Activated T-cell treated with anti-CD3 and anti-CD28 coated beads for 1 hour (primary cell): ENCODE measurements around the gene USP7.

Experiments
- DNase-seq: peaks from one replicate; pipeline ENCODE4 v3.0.0-alpha.2; 2020; ENCODE audit warnings: low read depth

The USP7 gene

DNA sequence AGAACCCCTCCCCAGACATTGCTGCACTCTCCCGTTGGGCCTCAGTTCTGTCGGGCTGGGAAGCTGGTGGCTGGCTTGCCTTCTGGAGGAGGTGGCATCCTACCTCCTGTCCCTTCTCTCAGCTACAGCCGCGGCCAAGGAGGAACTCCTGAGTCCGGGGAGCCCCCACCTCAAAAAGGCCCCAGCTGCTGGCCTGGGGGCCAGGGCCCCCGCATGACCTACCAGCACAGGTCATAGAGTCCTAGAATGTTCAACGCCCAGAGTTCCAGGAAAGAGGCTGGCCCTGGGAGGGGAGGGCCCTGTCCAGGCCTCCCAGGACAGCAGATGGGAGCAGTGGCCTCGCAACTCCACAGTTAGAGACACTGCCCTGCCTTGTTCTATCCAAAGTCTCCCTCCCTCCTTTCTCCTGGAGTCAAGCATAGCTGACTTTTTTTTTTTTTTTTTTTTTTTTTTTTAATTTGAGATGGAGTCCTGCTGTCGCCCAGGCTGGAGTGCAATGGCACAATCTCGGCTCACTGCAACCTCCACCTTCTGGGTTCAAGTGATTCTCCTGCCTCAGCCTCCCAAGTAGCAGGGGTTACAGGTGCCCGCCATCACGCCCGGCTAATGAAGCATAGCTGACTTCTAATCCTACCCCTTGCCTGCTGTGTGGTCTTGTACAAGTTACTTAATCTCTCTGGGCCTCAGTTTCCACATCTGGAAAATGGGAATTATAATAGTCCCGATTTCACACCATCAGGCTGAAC, 102.0 kb downstream of the USP7 start:
- DNase-seq: no peak

DNA sequence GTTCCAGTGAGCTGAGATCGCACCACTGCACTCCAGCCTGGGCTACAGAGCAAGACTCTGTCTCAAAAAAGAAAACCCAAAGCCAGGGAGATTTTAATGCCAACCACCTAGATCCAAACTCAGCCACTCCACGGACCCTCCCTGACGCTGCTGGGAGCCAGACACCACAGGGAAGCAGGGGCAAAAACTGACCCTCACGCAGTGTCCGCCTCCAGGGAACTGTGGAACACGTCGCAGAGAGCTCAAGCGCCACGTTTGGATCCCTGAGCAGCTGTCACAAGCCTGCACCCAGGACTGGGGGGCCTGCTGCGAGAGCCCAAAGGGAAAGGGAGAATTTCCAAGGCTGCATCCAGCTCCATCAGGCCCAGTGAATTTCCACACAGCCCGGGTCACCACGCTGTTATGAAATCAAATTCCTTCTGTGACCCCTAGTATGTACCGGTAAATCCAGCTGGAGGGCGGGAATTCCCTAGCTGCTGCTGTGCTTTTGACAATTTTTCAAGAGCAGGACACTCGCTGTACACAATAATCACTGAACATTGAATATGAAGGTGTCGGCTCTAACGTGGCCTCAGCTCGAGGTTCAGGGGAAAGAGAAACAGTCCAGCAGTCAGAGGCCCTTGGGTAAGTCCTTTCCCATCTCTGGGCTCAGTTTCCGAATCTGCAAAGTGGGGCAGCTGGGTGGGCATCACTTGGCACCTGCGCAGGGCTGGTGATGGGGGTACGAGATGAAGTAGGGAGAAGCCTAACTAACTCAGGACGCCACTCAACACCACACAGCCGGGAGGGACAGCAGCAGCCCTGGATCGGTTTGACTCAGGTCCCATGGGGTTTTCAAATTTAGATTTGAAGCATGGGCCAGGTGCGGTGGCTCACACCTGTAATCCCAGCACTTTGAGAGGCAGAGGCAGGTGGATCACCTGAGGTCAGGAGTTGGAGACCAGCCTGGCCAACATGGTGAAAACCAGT, 103.5 kb downstream of the USP7 start:
- no peak for DNase-seq

DNA sequence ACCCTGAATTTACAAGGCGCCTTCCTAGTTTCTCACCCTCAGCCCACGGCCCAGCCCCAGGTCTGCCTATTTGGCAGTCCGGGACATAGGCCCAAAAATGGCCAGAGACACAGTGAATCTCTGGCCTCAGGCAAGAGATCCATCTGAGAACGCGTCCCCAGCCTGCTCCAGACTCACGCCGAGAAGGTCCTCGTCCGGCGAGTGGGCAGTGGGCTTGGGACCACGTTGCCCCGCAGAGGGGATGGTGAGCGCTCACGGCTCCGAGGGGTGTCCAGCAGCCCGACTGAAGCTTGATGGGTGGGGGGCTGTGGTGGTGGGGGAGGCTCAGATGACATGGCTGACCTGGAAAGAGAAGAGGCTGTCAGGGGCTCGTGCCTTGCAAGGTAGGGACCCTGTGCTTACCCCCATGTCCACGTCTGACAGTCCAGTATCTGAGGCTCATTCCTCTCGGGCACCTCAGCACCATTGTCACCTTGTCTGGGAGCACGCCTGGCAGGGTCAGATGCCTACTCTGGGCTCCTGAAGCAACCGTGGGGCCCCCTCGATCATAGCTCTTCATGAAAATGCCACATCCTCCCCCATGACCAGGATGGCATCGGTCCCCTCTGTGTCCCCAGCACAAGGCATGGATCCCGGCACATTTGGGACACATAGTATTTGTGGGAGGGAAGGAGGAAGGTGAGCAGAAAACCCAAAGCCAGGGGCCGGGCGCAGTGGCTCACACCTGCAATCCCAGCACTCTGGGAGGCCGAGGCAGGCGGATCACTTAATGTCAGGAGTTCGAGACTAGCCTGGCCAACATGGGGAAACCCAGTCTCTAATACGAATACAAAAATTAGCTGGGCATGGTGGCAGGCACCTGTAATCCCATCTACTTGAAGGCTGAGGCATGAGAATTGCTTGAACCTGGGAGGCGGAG, 104.5 kb downstream of the USP7 start:
- DNase-seq: no peak

DNA sequence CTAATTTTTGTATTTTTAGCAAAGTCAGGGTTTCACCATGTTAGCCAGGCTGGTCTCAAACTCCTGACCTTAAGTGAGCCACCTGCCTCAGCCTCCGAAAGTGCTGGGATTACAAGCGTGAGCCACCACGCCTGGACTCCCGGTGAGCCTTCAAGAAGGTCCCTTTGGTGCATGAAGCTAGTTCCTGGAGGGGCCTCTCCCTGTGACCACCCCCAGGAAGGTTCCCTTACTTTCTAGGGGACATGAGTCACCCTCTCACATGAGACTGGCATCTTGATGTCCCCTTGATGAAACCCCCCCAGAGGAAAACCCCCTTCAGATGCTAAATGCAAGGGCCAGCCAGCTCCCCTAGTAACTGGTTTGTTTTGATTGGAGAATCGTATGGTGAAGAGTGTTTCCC, 107.7 kb downstream of the USP7 start:
- no peak for DNase-seq

DNA sequence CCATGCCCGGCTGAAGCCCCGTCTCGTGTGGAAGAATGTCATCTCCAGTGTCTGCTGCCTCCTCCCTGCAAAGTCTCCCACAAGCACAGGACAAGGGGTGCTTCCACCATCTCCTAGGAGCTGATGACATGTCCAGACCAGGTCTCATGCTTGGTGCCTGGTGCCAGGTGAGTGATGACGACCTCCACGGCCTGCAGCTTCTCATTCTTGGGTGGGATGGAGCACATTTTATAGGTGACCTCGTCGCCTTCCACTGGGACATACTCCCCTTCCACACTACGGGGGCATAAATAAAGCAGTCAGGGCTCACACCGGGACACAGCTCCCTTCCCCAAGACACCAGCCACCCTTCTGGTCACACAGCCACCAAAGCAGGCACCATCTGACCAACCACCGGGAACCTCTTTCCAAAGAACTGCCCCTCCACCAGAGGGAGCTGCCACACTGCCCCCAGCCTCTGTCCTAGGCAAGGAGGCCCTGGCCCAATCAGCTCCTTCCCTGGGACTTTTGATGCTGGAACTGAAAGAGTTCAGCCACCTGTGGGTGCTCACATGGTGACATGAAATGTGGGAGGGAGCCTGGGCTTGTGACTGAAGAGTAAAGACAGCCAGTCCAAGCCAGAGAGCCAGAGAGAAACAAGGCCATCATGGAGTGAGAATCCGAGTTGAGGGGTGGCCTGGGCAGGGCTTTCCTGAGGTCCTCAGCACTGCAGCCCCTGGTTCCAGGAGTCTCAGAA, 108.5 kb downstream of the USP7 start:
- no peak for DNase-seq

DNA sequence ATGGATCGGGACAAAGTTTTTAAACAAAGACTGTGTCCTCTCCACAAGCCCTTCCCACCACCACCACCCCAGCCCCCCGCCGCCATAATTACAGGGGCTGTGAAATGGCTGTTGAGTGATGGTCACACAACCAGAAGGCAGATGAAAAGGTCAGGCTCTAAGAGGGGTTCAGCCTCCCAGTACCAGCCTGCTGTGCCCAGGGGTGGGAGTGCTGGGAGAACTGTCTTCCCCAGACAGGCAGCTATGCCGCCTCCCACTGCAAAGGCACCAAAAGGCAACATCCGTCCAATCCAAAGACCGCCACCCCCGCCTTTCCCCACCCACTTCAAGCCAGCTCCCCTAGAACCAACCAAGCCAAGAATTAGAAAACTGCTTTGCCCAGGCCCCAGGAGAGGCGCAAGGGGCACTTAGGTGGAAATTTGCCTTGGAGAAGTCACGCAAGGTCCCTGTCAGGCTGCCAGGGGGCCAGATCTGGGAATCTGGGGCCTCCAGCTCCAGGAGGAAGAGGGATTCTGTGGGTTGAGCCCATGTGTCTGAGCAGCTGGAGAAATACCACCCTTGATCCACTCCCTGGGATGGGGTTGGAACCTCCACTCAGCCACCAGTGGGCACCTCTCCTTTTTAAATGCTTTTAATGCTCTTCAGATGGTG, 109.3 kb downstream of the USP7 start:
- no peak for DNase-seq

DNA sequence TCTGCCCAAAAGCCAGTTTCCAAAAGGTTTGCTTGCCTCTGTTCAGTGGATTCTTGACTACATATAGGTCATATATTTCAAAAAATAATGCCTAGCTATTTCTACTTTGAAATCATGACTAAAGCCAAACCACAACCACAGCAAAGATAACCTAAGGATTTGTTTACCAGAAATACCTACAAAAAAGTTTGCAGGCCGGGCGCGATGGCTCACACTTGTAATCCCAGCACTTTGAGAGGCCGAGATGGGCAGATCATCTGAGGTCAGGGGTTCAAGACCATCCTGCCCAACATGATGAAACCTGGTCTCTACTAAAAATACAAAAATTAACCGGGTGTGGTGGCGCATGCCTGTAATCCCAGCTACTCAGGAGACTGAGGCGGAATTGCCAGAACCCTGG, 110.1 kb downstream of the USP7 start:
- no peak for DNase-seq

DNA sequence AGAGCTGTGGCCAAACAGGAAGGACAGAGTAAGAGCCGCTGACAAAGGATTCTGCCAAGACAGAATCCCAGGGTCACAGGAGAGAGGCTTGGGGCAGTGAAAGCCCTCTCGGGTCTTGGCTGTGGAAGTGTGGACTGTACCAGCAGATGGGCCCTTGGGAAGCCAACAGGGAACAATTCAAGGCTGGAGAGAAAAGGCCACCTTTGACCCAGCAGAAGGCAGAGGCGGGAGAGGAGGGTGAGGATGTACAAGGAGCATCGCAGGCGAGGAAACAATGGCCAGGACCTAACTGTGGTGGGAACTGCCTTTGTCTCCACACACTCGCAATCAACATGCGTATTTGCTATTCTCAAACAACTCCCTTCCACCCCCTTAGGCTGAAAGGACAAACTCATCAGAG, 110.6 kb downstream of the USP7 start:
- no peak for DNase-seq

DNA sequence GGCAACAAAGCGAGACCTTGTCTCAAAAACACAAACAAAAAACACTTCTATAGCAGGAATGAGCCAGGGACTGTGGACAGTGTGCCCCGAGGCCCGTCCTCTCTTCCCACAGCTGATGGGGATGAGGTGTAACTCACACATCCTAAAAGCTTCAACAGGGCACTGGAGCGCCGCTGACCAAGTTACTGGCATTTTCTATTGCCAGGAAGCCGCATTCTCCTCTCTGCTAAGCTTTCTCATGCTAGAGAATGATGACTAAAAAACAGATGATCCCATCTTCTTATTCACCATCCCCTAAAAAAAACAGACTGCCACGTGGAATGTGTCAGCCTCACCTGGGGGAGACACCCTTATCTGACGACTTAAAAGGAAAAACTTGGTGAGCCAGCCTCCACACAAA, 111.2 kb downstream of the USP7 start:
- no peak for DNase-seq

DNA sequence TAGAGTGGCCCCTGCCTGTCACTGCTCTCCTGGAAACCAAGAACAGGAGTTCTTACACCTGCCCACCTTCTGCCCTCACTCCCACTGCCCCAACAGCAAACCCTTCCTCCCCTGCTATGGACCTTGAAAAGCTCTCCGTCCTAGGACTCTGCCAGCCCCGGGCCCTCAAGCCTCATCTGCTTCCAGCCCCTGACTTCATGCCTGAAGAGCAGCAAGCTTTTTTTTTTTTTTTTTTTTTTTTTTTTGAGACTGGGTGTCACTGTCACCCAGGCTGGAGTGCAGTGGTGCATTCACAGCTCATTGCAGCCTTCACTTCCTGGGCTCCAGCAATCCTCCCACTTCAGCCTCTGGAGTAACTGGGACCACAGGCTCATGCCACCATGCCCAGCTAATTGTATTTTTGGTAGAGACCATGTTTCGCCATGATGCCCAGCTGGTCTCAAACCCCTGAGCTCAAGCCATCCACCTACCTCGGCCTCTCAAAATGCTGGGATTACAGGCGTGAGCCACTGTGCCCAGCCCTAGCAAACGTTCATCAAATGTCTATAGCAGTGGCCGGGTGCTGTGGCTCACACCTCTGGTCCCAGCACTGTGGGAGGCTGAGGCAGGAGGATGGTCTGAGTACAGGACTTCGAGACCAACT, 111.8 kb downstream of the USP7 start:
- DNase-seq: no peak

DNA sequence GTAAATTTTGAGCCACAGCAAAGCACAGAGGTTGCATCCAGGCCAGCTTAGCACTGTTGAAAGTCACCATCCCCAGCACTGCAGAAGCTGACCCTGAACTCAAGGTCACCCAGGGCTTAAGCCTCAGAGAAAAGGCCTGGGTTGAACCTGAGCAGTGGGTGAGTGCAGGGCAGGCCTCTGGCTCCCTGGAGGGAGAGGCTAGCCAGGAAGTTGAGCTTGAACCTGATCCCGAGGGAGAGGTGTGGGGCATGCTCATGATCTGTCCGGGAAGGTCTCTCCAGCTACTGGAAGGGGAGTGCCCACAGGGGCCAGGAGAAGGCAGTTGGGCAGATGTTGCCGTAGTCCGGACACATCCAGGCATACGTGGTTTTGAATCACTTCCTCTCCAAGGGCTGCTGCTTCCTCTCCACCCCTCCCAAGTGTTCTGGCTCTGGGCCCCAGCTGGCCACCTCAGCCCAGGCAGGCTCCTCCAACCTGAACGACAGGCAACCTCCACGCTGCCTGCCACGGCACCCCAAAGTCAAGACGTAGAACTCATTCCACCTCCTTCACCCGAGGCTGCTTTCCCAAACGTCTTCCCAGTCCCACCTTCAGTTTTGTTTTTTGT, 113.3 kb downstream of the USP7 start:
- DNase-seq: no peak

DNA sequence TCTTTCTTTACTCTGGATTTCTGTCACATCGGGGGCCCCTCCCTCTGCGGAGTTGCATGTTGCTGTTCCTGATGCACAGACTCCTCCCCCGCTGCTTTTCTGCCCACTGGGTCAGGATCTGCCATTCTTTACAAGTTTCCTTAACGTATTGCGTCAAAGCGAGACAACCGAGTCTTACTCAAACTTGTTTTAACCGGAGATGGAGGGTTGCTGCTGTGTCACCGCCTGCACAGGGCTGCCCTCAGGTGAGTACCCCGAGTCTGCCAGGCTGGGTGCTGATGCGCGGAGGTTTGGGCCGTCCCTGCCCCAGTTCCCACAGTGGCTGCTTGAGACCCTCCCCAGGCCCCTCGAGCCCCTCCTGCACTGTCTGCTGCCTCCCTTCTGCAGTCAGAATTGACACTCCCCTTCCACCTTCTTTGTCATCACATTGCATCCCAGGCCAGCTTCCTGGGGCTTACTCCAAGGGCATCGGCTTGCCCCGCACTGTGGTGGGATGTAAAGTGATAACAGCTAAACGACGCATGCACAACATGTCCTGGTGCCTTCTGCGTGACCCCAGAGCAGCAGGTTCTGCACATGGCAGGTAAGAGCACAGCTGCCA, 114.2 kb downstream of the USP7 start:
- no peak for DNase-seq

DNA sequence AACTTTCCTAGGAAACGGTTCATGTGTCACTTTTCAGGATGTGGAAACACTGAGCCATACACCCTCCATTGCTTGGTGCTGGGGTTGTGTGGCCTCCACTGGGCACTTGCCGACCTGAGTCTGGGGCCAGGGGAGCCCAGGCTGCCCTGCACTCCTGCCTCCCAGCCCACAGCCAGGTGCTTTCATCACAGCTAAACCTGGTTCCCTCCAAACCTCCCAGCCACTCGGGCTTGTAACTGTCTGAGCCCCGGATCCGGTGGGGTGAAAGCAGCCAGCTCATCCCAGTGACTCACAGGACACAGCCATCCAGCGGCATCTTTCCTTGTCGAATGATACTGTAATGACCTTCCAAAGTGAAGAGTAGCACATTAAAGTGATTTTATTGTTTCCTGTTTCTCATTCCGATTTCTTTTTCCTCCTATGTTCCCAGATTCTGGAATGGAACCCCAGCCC, 114.7 kb downstream of the USP7 start:
- no peak for DNase-seq

DNA sequence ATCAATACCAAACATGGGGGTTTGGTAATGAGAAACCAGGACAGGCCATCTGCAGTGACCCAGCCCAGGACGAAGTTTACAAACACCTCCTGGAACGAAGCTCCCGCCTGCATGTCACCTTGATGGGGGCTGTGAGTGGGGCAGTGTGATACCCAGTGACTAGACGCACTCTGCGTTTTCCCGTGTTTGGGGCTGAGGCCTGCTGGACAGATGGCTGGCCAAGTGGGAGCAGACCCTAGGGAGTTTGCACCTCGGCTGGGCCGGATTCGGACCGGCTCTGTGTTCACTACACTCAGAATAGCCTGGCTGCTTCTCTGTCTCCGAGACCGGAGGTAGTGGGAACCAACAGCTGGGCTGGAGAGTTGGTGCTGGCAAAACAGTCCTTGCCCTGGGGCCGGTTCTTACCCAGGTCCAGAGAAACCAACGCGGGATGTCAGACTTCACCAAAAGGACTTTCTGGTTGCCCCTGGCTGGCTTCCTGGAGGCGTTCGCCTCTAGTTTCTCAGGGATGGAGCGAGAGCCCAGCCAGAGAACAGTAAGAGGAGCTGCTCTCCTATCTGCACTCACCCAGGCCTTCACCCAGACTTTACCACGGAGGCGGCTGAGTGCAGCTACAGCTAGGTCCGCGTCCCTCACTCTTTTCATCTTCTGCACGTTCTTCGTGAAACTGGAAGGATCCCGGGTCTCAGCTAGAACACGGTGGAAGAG, 115.3 kb downstream of the USP7 start:
- no peak for DNase-seq

DNA sequence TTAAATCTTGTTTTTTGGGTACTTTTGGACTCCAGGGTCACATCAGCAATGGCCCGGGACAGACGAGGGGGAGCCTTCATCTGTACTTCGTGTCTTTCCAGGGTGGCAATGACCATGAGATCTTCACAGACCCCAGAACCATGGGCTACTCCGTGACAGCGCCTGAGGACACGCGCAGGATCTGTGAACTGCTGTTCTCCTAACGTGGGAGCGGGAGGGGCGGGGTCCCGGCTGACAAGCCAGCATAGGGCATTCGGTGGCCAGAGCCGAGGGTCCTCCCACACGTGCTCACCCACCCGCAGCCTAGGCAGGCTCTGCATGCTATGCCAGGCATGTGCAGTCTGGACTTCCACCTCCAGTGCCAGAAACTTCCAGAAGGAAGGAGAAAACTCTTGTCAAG, 116.1 kb downstream of the USP7 start:
- no peak for DNase-seq

DNA sequence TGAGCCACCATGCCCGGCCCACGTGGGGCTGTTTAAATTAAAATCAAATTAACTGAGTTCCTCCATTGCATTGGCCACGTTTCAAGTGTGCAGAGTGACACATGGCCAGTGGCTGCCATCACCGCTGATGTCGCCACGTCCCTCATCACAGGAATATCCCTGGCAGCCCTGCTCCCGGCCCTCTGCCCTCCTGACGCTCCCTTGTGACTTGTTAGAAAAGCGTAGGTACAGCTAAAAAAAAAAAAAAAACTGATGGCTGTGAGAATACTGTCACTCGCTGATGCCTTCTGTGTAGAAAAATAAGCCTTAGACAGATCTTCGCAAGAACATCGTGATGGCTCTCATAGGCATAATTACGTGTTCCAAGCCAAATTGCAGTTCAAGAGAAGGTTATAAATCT, 116.6 kb downstream of the USP7 start:
- DNase-seq: no peak

DNA sequence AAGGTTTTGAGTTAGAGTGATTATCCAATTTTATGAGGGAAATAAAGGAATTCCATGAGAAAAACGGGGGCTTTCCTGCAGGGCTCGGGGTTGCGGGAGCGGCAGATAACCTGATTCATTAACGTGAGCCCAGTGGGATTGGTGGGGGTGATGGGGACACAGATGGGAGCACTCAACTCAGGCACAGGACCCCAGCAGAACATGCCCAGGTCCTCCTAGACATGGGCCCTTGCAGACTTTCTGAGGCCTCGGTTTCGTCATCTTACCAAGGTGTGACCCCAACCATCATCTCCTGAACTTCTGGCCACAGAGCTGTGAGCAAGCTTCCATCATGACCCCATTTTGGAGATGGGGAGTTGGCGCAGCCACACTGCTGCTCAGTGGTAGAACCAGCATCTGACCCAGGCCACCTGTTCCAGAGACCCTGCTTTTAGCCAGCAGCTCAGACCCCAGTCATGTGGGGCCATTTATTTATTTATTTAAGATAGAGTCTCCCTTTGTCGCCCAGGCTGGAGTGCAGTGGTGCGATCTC, 117.2 kb downstream of the USP7 start:
- no peak for DNase-seq

DNA sequence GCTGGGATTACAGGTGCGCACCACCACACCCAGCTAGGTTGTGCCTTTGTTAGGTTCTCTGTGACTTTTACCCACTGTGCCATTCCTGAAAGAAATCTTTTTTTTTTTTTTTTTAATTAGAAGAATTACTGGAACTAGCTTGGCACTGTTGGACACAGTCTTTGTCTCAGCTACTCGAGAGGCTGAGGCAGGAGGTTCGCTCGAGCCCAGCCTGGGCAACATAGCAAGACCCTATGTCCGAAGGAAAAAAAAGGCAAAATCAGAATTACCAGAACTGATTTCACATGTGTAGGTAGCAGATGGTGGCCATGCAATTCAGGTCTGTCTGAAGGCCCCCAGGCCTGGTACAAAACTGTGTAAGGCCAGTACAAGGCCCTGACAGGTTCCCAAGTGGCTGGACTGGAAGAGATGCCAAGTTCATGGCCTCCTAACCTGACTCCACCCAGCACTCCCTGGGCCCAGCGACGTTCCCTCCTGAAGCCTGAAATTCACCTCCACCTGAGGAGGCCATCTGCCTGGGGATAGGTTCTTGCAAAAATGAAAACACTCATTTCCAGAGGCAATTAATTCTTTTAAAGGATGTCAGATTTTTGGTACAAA, 117.9 kb downstream of the USP7 start:
- DNase-seq: no peak
